HG03342 (cell line): Measurements from ENCODE around the gene AOAH.

Source experiments
- ATAC-seq: cut with Tn5 transposase; IDR thresholded peaks from one replicate; pipeline ENCODE4 v1.9.1; 2021; ENCODE audit warnings: mild to moderate bottlenecking, moderate library complexity; ENCODE audit not compliant: unreplicated experiment

AOAH gene

DNA sequence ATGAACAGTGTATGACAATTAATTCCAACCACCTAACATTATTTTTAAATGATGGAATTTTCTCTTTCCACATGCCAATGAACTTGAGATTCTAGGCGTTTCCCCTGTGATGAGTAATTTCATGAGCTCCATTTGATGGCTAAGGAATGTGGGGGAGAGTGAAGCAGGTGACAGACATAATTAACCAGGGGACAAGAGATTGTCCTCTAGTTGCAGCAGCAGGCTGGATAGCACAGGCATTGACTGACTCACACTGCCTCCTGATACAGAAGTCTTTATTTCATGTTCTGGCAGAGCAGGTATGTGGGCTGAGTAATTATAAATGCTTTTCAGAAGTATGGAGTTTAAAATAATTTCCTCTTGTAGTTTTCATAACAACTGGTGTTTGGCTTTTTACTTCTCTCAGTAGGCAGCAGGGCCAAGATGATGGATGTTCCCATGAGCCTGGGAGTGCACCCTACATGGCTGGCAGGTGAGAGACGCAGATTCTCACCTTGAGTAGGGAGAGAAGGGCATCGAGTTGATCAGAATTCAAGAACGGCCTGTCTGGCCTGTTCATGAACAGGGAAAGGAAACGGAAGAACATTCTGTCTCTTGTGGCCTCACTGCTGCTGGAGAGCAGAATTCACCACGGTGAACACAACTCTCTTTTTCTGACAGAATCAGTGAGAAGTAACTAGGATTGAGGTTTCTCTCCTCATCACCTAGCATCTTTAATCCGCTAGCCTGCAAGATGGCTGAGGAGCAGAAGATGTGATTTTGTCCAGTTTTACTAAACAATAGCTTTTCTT is 118.8 kb downstream of the AOAH start:
- ATAC-seq, result no peak

- no peak for ATAC-seq
Measured at GRCh38 chr7:36604806-36605205, 119.5 kb downstream of the AOAH start.

GRCh38 chr7:36602934-36603887 is 121.1 kb downstream of the AOAH start:
- no peak for ATAC-seq

DNA sequence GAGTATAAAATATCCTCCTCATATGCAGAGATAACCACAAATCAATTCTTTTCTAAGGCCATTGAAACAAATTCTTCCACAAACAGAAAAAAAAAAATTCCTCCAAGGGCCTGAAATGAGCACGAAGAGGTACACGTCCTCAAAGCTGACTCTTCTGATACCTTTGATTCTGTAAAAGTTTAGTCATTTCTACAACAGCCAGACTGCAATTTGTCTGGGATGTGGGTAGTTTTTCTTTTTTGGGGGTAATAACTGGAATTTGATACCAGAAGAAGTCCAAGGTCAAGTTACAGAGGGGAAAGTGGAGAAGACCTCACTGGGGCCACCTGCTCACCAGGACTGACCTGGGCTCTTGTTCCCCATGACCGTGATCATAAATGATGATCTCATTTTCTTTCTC is 121.8 kb downstream of the AOAH start:
- no peak for ATAC-seq

GRCh38 chr7:36601601-36602000 is 122.7 kb downstream of the AOAH start:
- ATAC-seq, result no peak

DNA sequence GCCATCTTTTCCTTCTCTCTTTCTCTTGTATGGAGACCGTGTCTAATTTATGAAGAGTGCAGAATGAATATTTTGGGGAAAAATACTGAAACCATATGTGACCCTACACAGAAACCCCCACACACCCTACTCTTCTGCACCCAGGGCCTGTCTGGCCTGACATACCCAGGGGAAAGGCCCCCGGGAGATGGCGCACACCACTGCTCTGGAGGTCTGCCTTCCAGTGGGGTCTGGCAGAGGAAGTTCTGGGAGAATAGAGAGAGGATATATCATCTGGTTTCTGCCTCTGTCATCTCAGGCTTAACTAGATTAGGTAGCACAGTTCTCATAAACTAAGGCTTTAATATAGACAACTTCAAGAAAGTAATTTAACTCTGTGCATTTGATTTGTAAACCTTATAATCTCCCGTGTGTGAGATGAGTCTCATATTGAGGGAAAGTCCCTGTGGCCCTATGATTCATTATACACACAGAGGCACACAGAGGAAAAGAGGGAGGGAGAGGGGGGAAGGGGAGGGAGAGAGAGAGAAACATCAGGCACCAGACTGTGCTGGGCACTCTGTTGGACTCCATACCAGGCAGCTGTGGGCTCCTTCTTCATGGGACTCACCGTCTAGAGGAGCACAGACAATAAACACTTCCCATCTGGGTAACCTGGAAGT is 123.3 kb downstream of the AOAH start:
- no peak for ATAC-seq

GRCh38 chr7:36600314-36600682 is 124.0 kb downstream of the AOAH start:
- no peak for ATAC-seq

DNA sequence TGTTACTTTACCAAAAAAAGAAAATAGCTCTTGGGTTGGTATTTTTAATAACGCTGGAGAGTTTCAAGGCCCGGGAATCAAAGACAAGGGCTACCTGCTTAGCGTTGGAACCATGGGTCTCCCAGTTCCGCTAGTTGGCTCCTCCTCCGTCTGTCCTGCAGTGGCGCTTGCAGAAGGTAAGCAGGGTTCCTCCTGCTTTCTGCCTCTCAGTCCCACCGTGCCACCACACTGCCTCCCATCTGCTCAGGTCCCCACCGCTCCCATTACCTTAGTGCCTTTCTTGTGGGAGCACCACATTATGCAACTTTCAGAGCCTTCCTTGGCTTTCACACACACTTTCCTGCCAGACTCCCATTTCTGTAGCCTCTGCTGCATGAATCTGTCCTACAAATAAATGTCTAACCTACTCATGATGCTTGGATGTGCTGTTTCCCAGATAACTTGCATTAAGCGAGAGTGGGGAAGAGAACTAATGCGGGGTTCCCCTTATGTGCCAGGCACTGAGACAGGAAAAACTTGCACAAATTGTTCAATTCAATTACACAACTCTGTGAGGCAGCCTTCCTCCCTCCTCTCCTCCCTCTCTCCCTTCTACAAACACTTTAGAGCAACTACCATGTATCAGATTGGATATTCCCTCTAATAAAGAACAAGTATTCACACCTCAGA is 124.5 kb downstream of the AOAH start:
- ATAC-seq, result no peak

DNA sequence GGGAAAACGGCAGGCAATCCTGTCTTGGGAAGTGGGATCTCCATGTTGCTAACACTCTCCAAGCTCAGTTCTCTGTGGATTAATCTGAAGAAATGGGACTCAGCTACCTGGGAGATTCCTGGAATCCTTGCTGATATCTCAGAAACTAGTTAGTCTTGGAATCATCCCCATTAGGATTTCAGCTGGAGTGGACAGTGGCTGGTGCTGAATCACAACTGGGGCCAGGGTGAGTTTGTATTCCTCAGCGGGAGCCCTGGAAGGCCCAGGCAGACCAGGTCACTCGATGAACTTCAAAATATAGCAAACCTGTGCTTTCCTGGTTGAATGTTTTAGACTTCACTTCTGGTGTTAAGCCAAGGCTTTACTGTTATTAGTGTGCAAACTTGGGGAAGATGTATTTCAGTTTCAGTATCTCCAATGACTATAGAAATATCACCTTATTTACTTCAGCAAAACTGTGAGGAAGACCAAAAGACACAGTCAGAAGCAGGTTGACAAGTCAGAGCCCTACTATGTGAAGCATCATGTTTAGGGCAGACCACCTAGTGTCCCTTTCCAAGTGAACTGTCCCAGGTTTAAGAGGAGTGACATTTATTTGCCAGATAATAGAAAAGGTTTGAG is 126.1 kb downstream of the AOAH start:
- no peak for ATAC-seq

DNA sequence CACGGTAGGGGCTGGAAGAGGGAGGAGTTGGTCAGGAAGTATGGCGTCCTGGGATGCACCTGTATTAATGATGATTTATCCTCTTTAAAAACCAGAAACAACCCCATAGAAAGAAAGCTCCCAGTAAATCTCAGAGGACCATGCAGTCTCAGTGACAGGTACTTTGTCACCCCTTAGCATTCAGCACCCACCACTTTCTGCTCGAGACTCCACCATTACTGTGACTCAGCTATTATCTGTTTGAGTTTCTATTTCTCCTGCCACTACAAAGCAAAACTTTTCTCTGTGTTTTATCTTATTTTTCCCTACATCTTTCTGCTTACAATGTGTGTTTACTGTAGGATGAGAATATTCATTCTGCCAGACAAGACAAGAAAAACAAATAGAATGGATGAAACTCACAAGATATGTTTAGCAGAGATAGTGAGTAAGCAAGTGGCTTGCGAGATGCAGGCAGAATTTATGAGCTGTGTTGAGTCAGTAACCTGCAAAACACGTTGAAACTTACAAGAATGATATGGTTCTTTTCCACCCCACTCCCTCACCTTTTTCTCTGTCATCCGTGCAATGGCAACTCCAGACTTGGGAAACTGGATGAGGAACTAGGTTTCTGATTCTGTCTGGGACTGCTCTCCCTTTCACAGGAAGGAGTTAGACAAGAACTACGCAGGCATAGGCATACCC is 127.1 kb downstream of the AOAH start:
- ATAC-seq, result no peak

DNA sequence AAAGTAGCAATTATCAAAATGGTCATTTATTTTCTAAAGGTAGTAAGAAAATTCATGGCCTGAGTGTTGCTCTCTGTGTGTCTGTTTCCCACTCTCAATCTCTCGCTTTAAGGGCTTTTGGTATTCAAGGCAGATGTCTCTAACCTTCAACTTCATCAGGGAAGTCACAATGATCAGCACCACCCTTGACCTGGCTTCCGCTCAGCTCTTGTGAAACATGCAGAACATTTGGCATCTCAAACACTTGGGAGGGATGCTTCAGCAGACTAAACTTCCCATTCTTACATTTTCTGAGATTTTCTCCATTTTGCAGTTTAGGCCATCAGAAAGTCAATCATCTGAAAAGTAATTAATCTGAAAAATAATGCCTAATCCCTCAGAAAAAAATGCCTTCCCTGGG is 129.8 kb downstream of the AOAH start:
- no peak for ATAC-seq

GRCh38 chr7:36591636-36592035 is 132.7 kb downstream of the AOAH start:
- no peak for ATAC-seq

DNA sequence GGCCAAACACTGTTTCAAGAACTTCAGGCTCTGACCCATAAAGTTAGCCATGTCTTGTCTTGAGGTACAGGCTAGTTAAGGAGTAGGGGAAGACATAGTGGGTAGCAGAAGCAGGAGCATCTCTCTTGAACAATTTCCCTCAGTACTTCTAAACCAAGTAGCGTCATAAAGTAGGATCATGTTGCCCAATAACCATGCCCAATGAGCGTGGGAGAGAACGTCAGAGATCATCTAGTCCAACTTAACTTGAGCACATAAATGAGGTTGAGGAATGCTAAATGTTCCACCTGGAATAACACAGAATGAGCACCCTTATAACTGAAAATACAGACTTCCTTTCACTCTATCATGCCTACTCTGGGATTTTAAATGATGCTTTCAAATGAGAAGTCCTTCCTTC is 134.9 kb downstream of the AOAH start:
- ATAC-seq, result no peak

DNA sequence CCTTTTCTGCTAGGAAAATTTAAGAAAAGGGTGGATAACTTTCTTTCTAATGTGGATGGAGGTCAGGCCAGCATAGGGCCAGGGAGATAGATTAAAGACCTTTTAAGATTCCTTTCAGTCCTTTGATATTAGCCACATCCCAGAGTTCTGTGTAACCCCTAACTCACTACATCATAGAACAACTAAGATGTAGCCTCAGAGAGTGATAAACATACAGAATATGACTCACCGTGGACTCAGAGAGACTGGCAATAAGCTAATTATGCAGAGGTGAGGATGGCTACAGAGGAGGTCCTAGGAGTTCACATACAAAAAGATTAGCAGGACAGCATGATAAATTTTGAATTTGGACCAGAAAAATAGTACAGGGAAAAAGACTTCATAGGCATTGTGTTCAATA is 141.0 kb downstream of the AOAH start:
- no peak for ATAC-seq

- no peak for ATAC-seq
Measured at GRCh38 chr7:36575832-36576231, 148.5 kb downstream of the AOAH start.

DNA sequence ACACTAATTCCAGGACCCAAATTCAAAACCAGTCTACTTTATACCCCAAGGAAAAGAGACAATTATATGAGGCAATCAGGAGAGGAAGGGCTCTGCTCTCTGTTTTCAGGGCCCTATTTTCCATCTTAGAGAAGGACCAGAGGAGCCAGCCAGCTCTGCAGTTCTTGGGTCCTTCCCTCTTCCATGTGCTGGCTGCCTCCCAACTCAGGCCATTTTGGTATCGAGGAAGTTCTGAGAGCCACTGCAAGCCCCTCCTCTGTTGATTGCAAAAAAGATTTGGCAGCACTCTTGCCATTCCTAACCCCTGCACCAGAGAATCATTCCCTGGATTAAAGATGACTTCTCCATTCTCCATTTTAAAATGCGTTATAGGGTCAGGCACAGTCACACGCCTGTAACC is 151.2 kb downstream of the AOAH start:
- ATAC-seq, result no peak

GRCh38 chr7:36571190-36571560 is 153.1 kb downstream of the AOAH start:
- no peak for ATAC-seq

DNA sequence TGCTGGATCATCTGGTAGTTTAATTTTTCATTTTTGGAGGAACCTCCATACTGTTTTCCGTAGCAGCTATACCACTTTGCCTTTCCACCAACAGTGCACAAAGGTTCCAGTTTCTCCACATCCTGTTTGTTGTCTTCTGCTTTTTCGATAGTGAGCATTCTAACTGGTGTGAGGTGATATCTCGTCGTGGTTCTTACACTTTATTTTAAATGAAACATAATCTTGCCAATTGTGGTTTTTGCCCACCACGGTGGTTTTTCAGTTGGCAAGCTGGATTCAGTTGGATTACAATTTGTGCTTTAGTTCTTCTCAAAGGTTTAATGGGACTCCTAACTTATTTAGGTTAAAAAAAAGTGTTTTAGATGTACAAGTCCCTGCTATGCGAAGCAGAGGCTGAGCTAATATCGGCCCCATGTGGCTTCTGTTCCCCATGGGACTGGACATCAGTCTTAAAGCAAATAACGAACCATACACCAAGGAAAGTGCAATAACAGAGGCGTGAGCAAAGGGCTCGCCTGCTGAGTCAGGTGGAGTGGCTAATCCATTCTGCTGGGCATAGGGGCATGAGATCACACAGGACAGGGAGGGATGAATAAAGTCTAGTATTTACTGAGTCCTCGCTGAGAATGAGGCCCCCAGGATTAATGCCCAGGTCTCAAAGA is 153.6 kb downstream of the AOAH start:
- ATAC-seq, result no peak

DNA sequence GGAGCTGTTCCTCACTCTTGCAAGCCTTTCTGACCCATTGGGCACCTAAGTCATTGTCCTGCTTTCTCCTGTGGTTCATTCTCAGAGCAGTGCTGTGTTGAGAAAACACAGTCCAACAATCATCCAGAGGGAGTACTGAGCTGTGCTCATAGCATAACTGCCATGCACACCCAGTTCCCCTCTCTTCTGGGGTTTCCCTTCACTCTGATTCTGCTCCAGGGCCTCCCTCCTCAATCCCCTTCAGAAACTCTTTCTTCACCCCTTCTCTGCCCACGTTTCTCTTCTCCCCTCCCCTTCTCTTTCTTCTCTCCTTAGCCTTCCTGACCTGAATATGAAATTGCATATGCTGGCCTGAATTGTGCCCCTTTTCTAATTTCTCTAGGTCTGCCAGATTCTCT is 155.8 kb downstream of the AOAH start:
- ATAC-seq, result no peak
